ENCODE measurements around the gene LAMC2. TPM values are rescaled to one million over a fixed set of nuclear protein-coding genes. Genes with fewer than 3 reads are reported as not detected.

LAMC2 gene
- total and polyA plus RNA-seq, 7 donors: 0.25 to 1.3 (median 0.99) TPM

DNA sequence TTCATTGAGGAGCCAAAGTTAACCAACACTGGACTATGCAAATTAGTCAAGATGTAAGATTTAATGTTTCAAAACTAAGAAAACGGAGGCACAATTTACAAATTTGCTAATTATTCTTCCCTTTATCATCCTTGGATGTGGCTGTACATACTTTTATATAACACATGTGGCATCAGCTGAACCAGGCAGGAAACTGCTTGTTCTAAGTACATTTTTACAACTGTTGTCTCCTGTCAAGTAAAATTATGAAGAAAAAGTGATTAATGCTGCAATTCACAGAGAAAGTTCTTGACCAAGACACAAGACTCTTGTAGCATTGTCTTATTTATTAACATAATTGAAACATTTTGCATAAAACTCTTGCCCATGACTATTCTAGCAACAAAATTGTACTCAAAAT is 61.9 kb downstream of the LAMC2 start:
- TF ChIP-seq, protein P1, sequence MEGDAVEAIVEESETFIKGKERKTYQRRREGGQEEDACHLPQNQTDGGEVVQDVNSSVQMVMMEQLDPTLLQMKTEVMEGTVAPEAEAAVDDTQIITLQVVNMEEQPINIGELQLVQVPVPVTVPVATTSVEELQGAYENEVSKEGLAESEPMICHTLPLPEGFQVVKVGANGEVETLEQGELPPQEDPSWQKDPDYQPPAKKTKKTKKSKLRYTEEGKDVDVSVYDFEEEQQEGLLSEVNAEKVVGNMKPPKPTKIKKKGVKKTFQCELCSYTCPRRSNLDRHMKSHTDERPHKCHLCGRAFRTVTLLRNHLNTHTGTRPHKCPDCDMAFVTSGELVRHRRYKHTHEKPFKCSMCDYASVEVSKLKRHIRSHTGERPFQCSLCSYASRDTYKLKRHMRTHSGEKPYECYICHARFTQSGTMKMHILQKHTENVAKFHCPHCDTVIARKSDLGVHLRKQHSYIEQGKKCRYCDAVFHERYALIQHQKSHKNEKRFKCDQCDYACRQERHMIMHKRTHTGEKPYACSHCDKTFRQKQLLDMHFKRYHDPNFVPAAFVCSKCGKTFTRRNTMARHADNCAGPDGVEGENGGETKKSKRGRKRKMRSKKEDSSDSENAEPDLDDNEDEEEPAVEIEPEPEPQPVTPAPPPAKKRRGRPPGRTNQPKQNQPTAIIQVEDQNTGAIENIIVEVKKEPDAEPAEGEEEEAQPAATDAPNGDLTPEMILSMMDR (IDR thresholded peaks at IDR 0.05): no peak
- H3K36me3 ChIP-seq (ENCODE audit: insufficient read depth in 1 of 2, low read depth in 1 of 2): no peaks in the 10 kb centered on the region
- H3K27ac ChIP-seq: no peak overlapping the region
- H3K27me3 ChIP-seq (ENCODE audit: insufficient read depth in 3 of 3, low read length in 2 of 3): no peaks in the 10 kb centered on the region
- no peak for DNase-seq
- no peak for ATAC-seq
- intact Hi-C loops (cut with DNase I): no loop called here
- H3K4me3 ChIP-seq: no peak overlapping the region
- WGBS, 3 donors: 96 to 99% (median 96%) methylated on average over 1 of the region's 1 CpG
- H3K9me3 ChIP-seq: no peaks in the 10 kb centered on the region
- H3K4me1 ChIP-seq: no peaks in the 10 kb centered on the region

DNA sequence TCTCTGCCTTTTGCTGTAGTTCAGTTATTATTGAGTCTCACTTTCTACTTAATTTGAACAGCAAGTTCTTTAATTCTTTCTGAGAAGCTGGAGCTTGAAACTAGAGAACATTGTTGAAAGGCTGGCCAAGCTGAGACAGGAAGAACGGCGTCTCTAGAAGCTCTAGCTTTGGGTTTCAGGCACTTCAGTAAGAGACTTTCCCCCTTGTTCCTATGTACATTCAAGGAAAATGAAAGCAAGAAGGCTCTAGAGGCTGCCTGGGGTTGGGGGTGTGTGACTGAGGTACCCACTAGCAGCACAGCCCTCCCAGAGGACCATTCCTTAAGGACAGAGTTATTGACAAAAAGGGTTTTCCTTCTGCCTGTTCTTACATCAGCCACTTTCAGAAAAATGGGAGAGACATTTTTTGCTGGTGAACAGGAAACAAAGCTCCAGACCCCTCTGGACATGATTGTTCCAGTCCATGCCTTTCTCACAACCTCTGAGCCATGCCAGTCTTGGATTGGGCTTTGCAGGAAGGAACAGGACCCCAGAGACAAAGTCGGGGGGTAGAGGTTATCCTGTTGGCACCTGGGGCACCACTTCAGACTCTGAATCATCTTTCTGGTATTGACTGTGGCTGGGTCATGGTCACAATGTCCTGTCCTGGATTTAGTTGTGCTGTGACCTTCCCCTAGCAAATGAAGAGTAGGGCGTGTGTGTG is 63.1 kb downstream of the LAMC2 start:
- DNase-seq (no peak), ATAC-seq (no peak)
- Histone ChIP-seq H3K4me3 (no peak overlapping the region), H3K36me3 (ENCODE audit: insufficient read depth in 1 of 2, low read depth in 1 of 2) (no peaks in the 10 kb centered on the region), H3K4me1 (no peaks in the 10 kb centered on the region), H3K27me3 (ENCODE audit: insufficient read depth in 3 of 3, low read length in 2 of 3) (no peaks in the 10 kb centered on the region), H3K9me3 (no peaks in the 10 kb centered on the region), H3K27ac (no peak overlapping the region)
- intact Hi-C loops (cut with DNase I): no loop called here
- TF ChIP-seq, protein P1 (IDR thresholded peaks at IDR 0.05): no peak
- 54 to 59% (median 56%) methylated on average over 4 of the region's 4 CpGs for WGBS, 3 donors

DNA sequence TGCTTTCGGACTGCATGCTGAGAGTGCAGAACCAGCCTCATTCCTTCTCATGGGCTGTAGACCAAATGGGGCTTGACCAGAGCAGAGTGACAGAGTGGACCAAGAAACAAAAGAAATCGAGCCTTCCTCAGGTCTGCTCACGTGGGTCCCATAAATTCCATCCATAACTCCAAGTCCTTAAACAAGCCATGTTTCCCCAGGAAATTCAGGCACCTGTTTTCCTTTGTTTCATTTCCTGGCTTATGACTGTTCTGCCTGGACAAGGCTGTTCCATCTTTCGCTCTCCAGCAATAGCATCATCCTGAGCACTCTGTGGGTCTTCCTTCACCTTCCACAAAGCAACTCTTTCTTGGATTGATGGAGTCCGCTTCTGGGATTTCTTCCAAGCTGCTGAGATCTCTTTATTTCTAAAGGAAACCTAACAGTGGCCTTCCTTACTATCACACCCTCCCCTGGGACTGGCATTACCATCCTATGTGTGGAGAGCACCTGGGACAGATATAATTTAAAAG is 63.9 kb downstream of the LAMC2 start:
- H3K27ac ChIP-seq: no peak overlapping the region
- 73 to 80% (median 79%) methylated on average over 5 of the region's 5 CpGs for WGBS, 3 donors
- ATAC-seq (no peak), DNase-seq (no peak)
- no peaks in the 10 kb centered on the region for H3K27me3 ChIP-seq (ENCODE audit: insufficient read depth in 3 of 3, low read length in 2 of 3)
- no peaks in the 10 kb centered on the region for H3K4me1 ChIP-seq
- intact Hi-C loops (cut with DNase I): no loop called here
- TF ChIP-seq, protein P1 (IDR thresholded peaks at IDR 0.05): no peak
- H3K9me3 ChIP-seq: no peaks in the 10 kb centered on the region
- H3K4me3 ChIP-seq: no peak overlapping the region
- H3K36me3 ChIP-seq (ENCODE audit: insufficient read depth in 1 of 2, low read depth in 1 of 2): no peaks in the 10 kb centered on the region

DNA sequence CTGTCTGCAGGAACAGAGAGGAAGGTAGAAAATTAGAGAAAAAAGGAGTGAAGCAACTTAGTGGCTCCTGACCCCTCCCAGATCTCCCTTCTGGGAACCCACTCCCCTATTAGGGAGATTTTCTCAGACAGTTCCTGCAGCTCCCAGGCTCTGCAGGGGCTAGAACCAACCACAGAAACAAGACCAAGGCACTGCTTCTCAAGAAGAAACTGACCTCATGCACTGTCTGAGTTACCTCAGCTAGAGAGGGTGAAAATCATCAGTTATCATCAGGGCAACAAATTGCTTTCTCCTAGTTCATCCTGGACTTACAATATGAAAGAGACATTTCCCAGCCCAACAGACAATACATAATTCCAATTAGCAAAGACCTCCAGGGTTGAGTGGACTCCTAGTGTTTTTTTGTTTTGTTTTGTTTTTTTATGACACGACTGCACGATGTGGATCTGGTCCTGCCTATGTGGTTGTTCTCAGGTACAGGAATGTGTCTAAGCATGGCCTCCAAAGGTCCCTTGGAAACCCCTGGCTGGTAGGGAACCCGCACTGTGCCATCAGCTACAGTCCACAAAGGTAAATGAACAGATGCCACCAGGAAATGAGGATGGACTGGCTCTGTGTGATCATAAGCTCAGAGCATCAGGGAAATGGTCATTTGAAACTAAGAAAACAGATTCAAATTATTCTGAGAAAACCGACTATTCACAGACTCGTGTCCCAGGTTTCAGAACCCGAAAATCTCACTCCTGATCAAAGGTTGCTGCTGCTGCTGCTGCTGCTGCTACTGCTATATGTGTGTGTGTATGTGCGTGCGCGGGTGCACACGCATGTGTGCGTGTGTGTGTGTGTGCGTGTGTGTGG is 65.3 kb downstream of the LAMC2 start:
- H3K4me1 ChIP-seq: no peaks in the 10 kb centered on the region
- H3K4me3 ChIP-seq: no peak overlapping the region
- no peak overlapping the region for H3K27ac ChIP-seq
- WGBS, 3 donors: 94 to 95% (median 94%) methylated on average over 12 of the region's 12 CpGs
- ATAC-seq (no peak), DNase-seq (no peak)
- H3K27me3 ChIP-seq (ENCODE audit: insufficient read depth in 3 of 3, low read length in 2 of 3): no peaks in the 10 kb centered on the region
- intact Hi-C loops (cut with DNase I): no loop called here
- TF ChIP-seq, protein P1 (IDR thresholded peaks at IDR 0.05): no peak
- peaks cover 8% of the 10 kb centered on the region for H3K9me3 ChIP-seq
- H3K36me3 ChIP-seq (ENCODE audit: insufficient read depth in 1 of 2, low read depth in 1 of 2): no peaks in the 10 kb centered on the region

Data from psoas muscle (tissue), 8 donors.